HepG2 (cell line): ENCODE results near the gene CPHXL2. TPM values are rescaled to one million over a fixed set of nuclear protein-coding genes. Genes with fewer than 3 reads are reported as not detected.

Experiments used
- CBX1 ChIP-seq: IDR thresholded peaks from one replicate; pipeline ENCODE4 v1.6.1; 2016; ENCODE audit warnings: antibody characterized with exemption, low read depth
- CHD2 ChIP-seq: IDR thresholded peaks from 2 replicates; pipeline ENCODE4 v1.6.1; 2011; ENCODE audit warnings: low read depth, low read length, improper control_type of control experiment
- DRAP1 ChIP-seq: IDR thresholded peaks from 2 replicates; pipeline ENCODE4 v1.6.1; 2016; ENCODE audit warnings: missing genetic modification reagents, missing compliant biosample characterization
- FOXM1 ChIP-seq: sonication (generic); formaldehyde crosslinking; IDR thresholded peaks from 2 replicates; pipeline ENCODE4 v1.5.0; 2020; ENCODE audit warnings: missing genetic modification reagents
- FOXP1 ChIP-seq, 2 experiments: fragments of 450-650 bp in 1 of 2; IDR thresholded peaks; 2 replicates each; pipeline ENCODE4 v1.6.1; 2017 to 2018; ENCODE audit warnings: antibody characterized with exemption in 1 of 2
- HCFC1 ChIP-seq: fragments of 150-350 bp; IDR thresholded peaks from 2 replicates; pipeline ENCODE4 v1.6.1; 2014; ENCODE audit warnings: low read depth, low read length
- JUND ChIP-seq: sonication (generic); formaldehyde crosslinking; IDR thresholded peaks from 2 replicates; pipeline ENCODE4 v1.8.0; 2022; ENCODE audit warnings: mild to moderate bottlenecking, missing genetic modification reagents
- KAT2B ChIP-seq: fragments of 150-350 bp; IDR thresholded peaks from 2 replicates; pipeline ENCODE4 v1.6.1; 2014; ENCODE audit warnings: low read depth, low read length, borderline replicate concordance
- KDM6A ChIP-seq: IDR thresholded peaks from 2 replicates; pipeline ENCODE4 v1.6.1; 2016; ENCODE audit warnings: low read depth
- MTA1 ChIP-seq: sonication (generic); formaldehyde crosslinking; IDR thresholded peaks from 2 replicates; pipeline ENCODE4 v1.4.0; 2020; ENCODE audit warnings: missing genetic modification reagents, mild to moderate bottlenecking, borderline replicate concordance
- NFE2 ChIP-seq: sonication (generic); formaldehyde crosslinking; IDR thresholded peaks from 2 replicates; pipeline ENCODE4 v1.4.0; 2020; ENCODE audit warnings: missing genetic modification reagents
- NFIB ChIP-seq: sonication (generic); formaldehyde crosslinking; IDR thresholded peaks from 2 replicates; pipeline ENCODE4 v1.9.0; 2021; ENCODE audit warnings: missing genetic modification reagents, mild to moderate bottlenecking, borderline replicate concordance
- NRL ChIP-seq: sonication (generic); formaldehyde crosslinking; IDR thresholded peaks from 2 replicates; pipeline ENCODE4 v1.5.0; 2020; ENCODE audit warnings: missing genetic modification reagents, mild to moderate bottlenecking, moderate library complexity, borderline replicate concordance
- REXO4 ChIP-seq: sonication (generic); formaldehyde crosslinking; IDR thresholded peaks from 2 replicates; pipeline ENCODE4 v1.8.0; 2022; ENCODE audit warnings: missing genetic modification reagents, mild to moderate bottlenecking, borderline replicate concordance
- SETDB1 ChIP-seq: sonication (generic); formaldehyde crosslinking; IDR thresholded peaks from 2 replicates; pipeline ENCODE4 v1.5.1; 2020; ENCODE audit warnings: missing genetic modification reagents, mild to moderate bottlenecking, borderline replicate concordance
- SMYD3 ChIP-seq: sonication (generic); formaldehyde crosslinking; IDR thresholded peaks from 2 replicates; pipeline ENCODE4 v1.8.1; 2023; ENCODE audit warnings: mild to moderate bottlenecking, missing genetic modification reagents
- TEAD2 ChIP-seq: sonication (generic); formaldehyde crosslinking; IDR thresholded peaks from 2 replicates; pipeline ENCODE4 v1.9.0; 2021; ENCODE audit warnings: missing genetic modification reagents
- TSC22D2 ChIP-seq: sonication (generic); formaldehyde crosslinking; IDR thresholded peaks from 2 replicates; pipeline ENCODE4 v1.5.1; 2020; ENCODE audit warnings: missing genetic modification reagents, mild to moderate bottlenecking, borderline replicate concordance
- ZFP82 ChIP-seq: sonication (generic); formaldehyde crosslinking; IDR thresholded peaks from 2 replicates; pipeline ENCODE4 v1.5.1; 2020; ENCODE audit warnings: mild to moderate bottlenecking, missing genetic modification reagents, borderline replicate concordance
- ZKSCAN5 ChIP-seq: sonication (generic); formaldehyde crosslinking; IDR thresholded peaks from 2 replicates; pipeline ENCODE4 v1.5.1; 2020; ENCODE audit warnings: mild to moderate bottlenecking, missing genetic modification reagents
- ZNF124 ChIP-seq: sonication (generic); formaldehyde crosslinking; IDR thresholded peaks from 2 replicates; pipeline ENCODE4 v1.4.0; 2020; ENCODE audit warnings: missing genetic modification reagents
- ZNF235 ChIP-seq: sonication (generic); formaldehyde crosslinking; IDR thresholded peaks from 2 replicates; pipeline ENCODE4 v1.8.1; 2023; ENCODE audit warnings: mild to moderate bottlenecking, missing genetic modification reagents, borderline replicate concordance
- ZNF614 ChIP-seq: IDR thresholded peaks from 2 replicates; pipeline ENCODE4 v1.6.1; 2018; ENCODE audit warnings: missing biosample characterization, missing genetic modification reagents, inconsistent platforms, borderline replicate concordance
- ZNF660 ChIP-seq: sonication (generic); formaldehyde crosslinking; IDR thresholded peaks from 2 replicates; pipeline ENCODE4 v1.5.1; 2020; ENCODE audit warnings: mild to moderate bottlenecking, low read depth, missing genetic modification reagents, borderline replicate concordance
- ZNF724P ChIP-seq: sonication (generic); formaldehyde crosslinking; IDR thresholded peaks from 2 replicates; pipeline ENCODE4 v1.8.0; 2022; ENCODE audit warnings: missing genetic modification reagents, borderline replicate concordance
- ZNF740 ChIP-seq: sonication (generic); formaldehyde crosslinking; IDR thresholded peaks from 2 replicates; pipeline ENCODE4 v1.4.0; 2020; ENCODE audit warnings: missing genetic modification reagents
- ZNF768 ChIP-seq: sonication (generic); formaldehyde crosslinking; IDR thresholded peaks from 2 replicates; pipeline ENCODE4 v1.4.0; 2020; ENCODE audit warnings: missing genetic modification reagents
- ZNF770 ChIP-seq: sonication (generic); formaldehyde crosslinking; IDR thresholded peaks from 2 replicates; pipeline ENCODE4 v1.5.0; 2020; ENCODE audit warnings: mild to moderate bottlenecking, missing genetic modification reagents
- ZNF780A ChIP-seq: sonication (generic); formaldehyde crosslinking; IDR thresholded peaks from 2 replicates; pipeline ENCODE4 v1.8.0; 2022; ENCODE audit warnings: mild to moderate bottlenecking, missing genetic modification reagents, moderate library complexity
- ZSCAN22 ChIP-seq: sonication (generic); formaldehyde crosslinking; IDR thresholded peaks from 2 replicates; pipeline ENCODE4 v1.4.0; 2020; ENCODE audit warnings: mild to moderate bottlenecking, missing genetic modification reagents
- polyA plus RNA-seq, 8 experiments: library from polyadenylated mRNA; depleted of rRNA in 3 of 8; stranded (reverse) in 7 of 8; unstranded in 1 of 8; fragments of >200 nt; fragmentation: Illumina TruSeq in 4 of 8; extraction: Trizol in 4 of 8; gene quantifications; 2 replicates each; pipeline versions ENCODE4 v1.2.1 to v1.2.3, GENCODE V29; 2011 to 2016; ENCODE audit warnings: low read depth in 4 of 8, missing spikeins in 1 of 8, mixed read lengths in 1 of 8; ENCODE audit not compliant: insufficient read depth in 1 of 8
- total RNA-seq, 5 experiments: library from RNA; depleted of rRNA; stranded (reverse); fragments of >200 nt; fragmentation: Illumina TruSeq; extraction: Trizol; gene quantifications; 2 replicates each; pipeline ENCODE4 v1.2.3, GENCODE V29; 2016; ENCODE audit warnings: low read depth in 1 of 5

CPHXL2 gene
- total and polyA plus RNA-seq, 2 of the 13 experiments (the other 11 are each of a cell fraction or from before 2014, with no cell fraction given): not detected

- TF ChIP-seq ZNF768 (CRISPR knock-in tag) (peak; percentile 72; the same call in 1 of the 2 replicates), ZNF614 (CRISPR knock-in tag) (peak; percentile 93; the same call in 1 of the 2 replicates), DRAP1 (peak; percentile 71), ZNF124 (CRISPR knock-in tag) (peak; percentile 85), TEAD2 (CRISPR knock-in tag) (no peak), REXO4 (CRISPR knock-in tag) (no peak), ZKSCAN5 (CRISPR knock-in tag) (no peak), ZNF660 (CRISPR knock-in tag) (no peak), JUND (CRISPR knock-in tag) (peak; percentile 39; the same call in 1 of the 2 replicates), ZNF780A (CRISPR knock-in tag) (no peak), ZFP82 (CRISPR knock-in tag) (no peak), CBX1 (peak; percentile 85), ZNF235 (CRISPR knock-in tag) (no peak), FOXM1 (no peak), ZSCAN22 (no peak), NFE2 (CRISPR knock-in tag) (no peak), ZNF770 (CRISPR knock-in tag) (no peak), KAT2B (no peak), SMYD3 (no peak), KDM6A (CRISPR knock-in tag) (no peak), SETDB1 (no peak), CHD2 (peak; percentile 98), HCFC1 (peak; percentile 95), NRL (CRISPR knock-in tag) (peak; percentile 95), ZNF740 (CRISPR knock-in tag) (no peak), TSC22D2 (CRISPR knock-in tag) (0 out of 2 replicates have a peak, but pooled peaks have one; percentile 60), ZNF724P (CRISPR knock-in tag) (peak; percentile 78; the same call in 1 of the 2 replicates), MTA1 (CRISPR knock-in tag) (no peak; the same call in 1 of the 2 replicates), FOXP1 (IDR thresholded peaks at IDR 0.05) (no peak), FOXP1 (CRISPR knock-in tag; IDR thresholded peaks at IDR 0.05) (no peak), NFIB (CRISPR knock-in tag) (no peak)
Observed at GRCh38 chr16:75622761-75623605, 53.8 kb downstream of the CPHXL2 start, which contains the start of gene ADAT1 (continued).
